ENCODE data around the gene SERPINI1. TPM values are rescaled to one million over a fixed set of nuclear protein-coding genes. Genes with fewer than 3 reads are reported as not detected.

The SERPINI1 gene
- polyA plus RNA-seq, 2 donors = 2.0 to 2.1 TPM

GRCh38 chr3:167777356-167777755 is 41.8 kb downstream of the SERPINI1 start:
- Histone ChIP-seq H3K27ac (ENCODE audit: low read depth in 2 of 2, low read length in 1 of 2) (no peak overlapping the region), H3K27me3 (ENCODE audit: control insufficient read depth in 1 of 2, insufficient read depth in 2 of 2, low read length in 2 of 2) (no peaks in the 10 kb centered on the region), H3K36me3 (ENCODE audit: control insufficient read depth in 2 of 2, insufficient read depth in 2 of 2, low read length in 1 of 2) (no peaks in the 10 kb centered on the region), H3K4me1 (ENCODE audit: control insufficient read depth in 2 of 2, insufficient read depth in 2 of 2, low read length in 1 of 2) (no peaks in the 10 kb centered on the region), H3K9me3 (ENCODE audit: control insufficient read depth in 2 of 2, insufficient read depth in 1 of 2, low read depth in 1 of 2, low read length in 1 of 2) (no peaks in the 10 kb centered on the region), H3K4me3 (ENCODE audit: low read depth in 1 of 2, low read length in 2 of 2) (no peak overlapping the region)
- WGBS, 2 donors = 49 to 66% methylated on average over 1 of the region's 1 CpG

- Histone ChIP-seq H3K4me3 (ENCODE audit: low read depth in 1 of 2, low read length in 2 of 2) (no peak overlapping the region), H3K27me3 (ENCODE audit: control insufficient read depth in 1 of 2, insufficient read depth in 2 of 2, low read length in 2 of 2) (no peaks in the 10 kb centered on the region), H3K9me3 (ENCODE audit: control insufficient read depth in 2 of 2, insufficient read depth in 1 of 2, low read depth in 1 of 2, low read length in 1 of 2) (no peaks in the 10 kb centered on the region), H3K27ac (ENCODE audit: low read depth in 2 of 2, low read length in 1 of 2) (no peak overlapping the region), H3K4me1 (ENCODE audit: control insufficient read depth in 2 of 2, insufficient read depth in 2 of 2, low read length in 1 of 2) (no peaks in the 10 kb centered on the region), H3K36me3 (ENCODE audit: control insufficient read depth in 2 of 2, insufficient read depth in 2 of 2, low read length in 1 of 2) (no peaks in the 10 kb centered on the region)
- 74 to 81% methylated on average over 2 of the region's 2 CpGs for WGBS, 2 donors
Measured at GRCh38 chr3:167780214-167780883, 44.8 kb downstream of the SERPINI1 start.

GRCh38 chr3:167783781-167784180 is 48.3 kb downstream of the SERPINI1 start:
- Histone ChIP-seq H3K4me1 (ENCODE audit: control insufficient read depth in 2 of 2, insufficient read depth in 2 of 2, low read length in 1 of 2) (peaks cover 0 to 2% of the 10 kb centered on the region in 2 donors), H3K27ac (ENCODE audit: low read depth in 2 of 2, low read length in 1 of 2) (no peak overlapping the region), H3K36me3 (ENCODE audit: control insufficient read depth in 2 of 2, insufficient read depth in 2 of 2, low read length in 1 of 2) (no peaks in the 10 kb centered on the region), H3K9me3 (ENCODE audit: control insufficient read depth in 2 of 2, insufficient read depth in 1 of 2, low read depth in 1 of 2, low read length in 1 of 2) (no peaks in the 10 kb centered on the region), H3K4me3 (ENCODE audit: low read depth in 1 of 2, low read length in 2 of 2) (no peak overlapping the region), H3K27me3 (ENCODE audit: control insufficient read depth in 1 of 2, insufficient read depth in 2 of 2, low read length in 2 of 2) (no peaks in the 10 kb centered on the region)
- WGBS, 2 donors = 35 to 56% methylated on average over 1 of the region's 1 CpG

- H3K27me3 ChIP-seq (ENCODE audit: control insufficient read depth in 1 of 2, insufficient read depth in 2 of 2, low read length in 2 of 2) = no peaks in the 10 kb centered on the region
- no peak overlapping the region for H3K4me3 ChIP-seq (ENCODE audit: low read depth in 1 of 2, low read length in 2 of 2)
- no peaks in the 10 kb centered on the region for H3K36me3 ChIP-seq (ENCODE audit: control insufficient read depth in 2 of 2, insufficient read depth in 2 of 2, low read length in 1 of 2)
- 87% methylated on average over 3 of the region's 3 CpGs for WGBS, 2 donors
- H3K27ac ChIP-seq (ENCODE audit: low read depth in 2 of 2, low read length in 1 of 2) = no peak overlapping the region
- peaks cover 0 to 2% of the 10 kb centered on the region in 2 donors for H3K4me1 ChIP-seq (ENCODE audit: control insufficient read depth in 2 of 2, insufficient read depth in 2 of 2, low read length in 1 of 2)
- no peaks in the 10 kb centered on the region for H3K9me3 ChIP-seq (ENCODE audit: control insufficient read depth in 2 of 2, insufficient read depth in 1 of 2, low read depth in 1 of 2, low read length in 1 of 2)
Measured at GRCh38 chr3:167785790-167786189, 50.3 kb downstream of the SERPINI1 start.

- no peaks in the 10 kb centered on the region for H3K27me3 ChIP-seq (ENCODE audit: control insufficient read depth in 1 of 2, insufficient read depth in 2 of 2, low read length in 2 of 2)
- no peaks in the 10 kb centered on the region for H3K9me3 ChIP-seq (ENCODE audit: control insufficient read depth in 2 of 2, insufficient read depth in 1 of 2, low read depth in 1 of 2, low read length in 1 of 2)
- H3K36me3 ChIP-seq (ENCODE audit: control insufficient read depth in 2 of 2, insufficient read depth in 2 of 2, low read length in 1 of 2) = no peaks in the 10 kb centered on the region
- H3K4me3 ChIP-seq (ENCODE audit: low read depth in 1 of 2, low read length in 2 of 2) = no peak overlapping the region
- H3K27ac ChIP-seq (ENCODE audit: low read depth in 2 of 2, low read length in 1 of 2) = no peak overlapping the region
- peaks cover 0 to 2% of the 10 kb centered on the region in 2 donors for H3K4me1 ChIP-seq (ENCODE audit: control insufficient read depth in 2 of 2, insufficient read depth in 2 of 2, low read length in 1 of 2)
- 23 to 30% methylated on average over 4 of the region's 4 CpGs for WGBS, 2 donors
Measured at GRCh38 chr3:167787440-167787839, 51.9 kb downstream of the SERPINI1 start.

- H3K36me3 ChIP-seq (ENCODE audit: control insufficient read depth in 2 of 2, insufficient read depth in 2 of 2, low read length in 1 of 2) = no peaks in the 10 kb centered on the region
- H3K27me3 ChIP-seq (ENCODE audit: control insufficient read depth in 1 of 2, insufficient read depth in 2 of 2, low read length in 2 of 2) = no peaks in the 10 kb centered on the region
- H3K4me1 ChIP-seq (ENCODE audit: control insufficient read depth in 2 of 2, insufficient read depth in 2 of 2, low read length in 1 of 2) = no peaks in the 10 kb centered on the region
- H3K4me3 ChIP-seq (ENCODE audit: low read depth in 1 of 2, low read length in 2 of 2) = no peak overlapping the region
- no peak overlapping the region for H3K27ac ChIP-seq (ENCODE audit: low read depth in 2 of 2, low read length in 1 of 2)
- no peaks in the 10 kb centered on the region for H3K9me3 ChIP-seq (ENCODE audit: control insufficient read depth in 2 of 2, insufficient read depth in 1 of 2, low read depth in 1 of 2, low read length in 1 of 2)
Measured at GRCh38 chr3:167798443-167798842, 62.9 kb downstream of the SERPINI1 start.

GRCh38 chr3:167808910-167809309 is 73.4 kb downstream of the SERPINI1 start:
- no peak overlapping the region for H3K4me3 ChIP-seq (ENCODE audit: low read depth in 1 of 2, low read length in 2 of 2)
- no peaks in the 10 kb centered on the region for H3K36me3 ChIP-seq (ENCODE audit: control insufficient read depth in 2 of 2, insufficient read depth in 2 of 2, low read length in 1 of 2)
- H3K4me1 ChIP-seq (ENCODE audit: control insufficient read depth in 2 of 2, insufficient read depth in 2 of 2, low read length in 1 of 2) = no peaks in the 10 kb centered on the region
- no peak overlapping the region for H3K27ac ChIP-seq (ENCODE audit: low read depth in 2 of 2, low read length in 1 of 2)
- 42 to 53% methylated on average over 2 of the region's 2 CpGs for WGBS, 2 donors
- H3K27me3 ChIP-seq (ENCODE audit: control insufficient read depth in 1 of 2, insufficient read depth in 2 of 2, low read length in 2 of 2) = no peaks in the 10 kb centered on the region
- H3K9me3 ChIP-seq (ENCODE audit: control insufficient read depth in 2 of 2, insufficient read depth in 1 of 2, low read depth in 1 of 2, low read length in 1 of 2) = no peaks in the 10 kb centered on the region

GRCh38 chr3:167810236-167810635 is 74.7 kb downstream of the SERPINI1 start:
- Histone ChIP-seq H3K36me3 (ENCODE audit: control insufficient read depth in 2 of 2, insufficient read depth in 2 of 2, low read length in 1 of 2) (no peaks in the 10 kb centered on the region), H3K4me1 (ENCODE audit: control insufficient read depth in 2 of 2, insufficient read depth in 2 of 2, low read length in 1 of 2) (peaks cover 0 to 2% of the 10 kb centered on the region in 2 donors), H3K4me3 (ENCODE audit: low read depth in 1 of 2, low read length in 2 of 2) (no peak overlapping the region), H3K27me3 (ENCODE audit: control insufficient read depth in 1 of 2, insufficient read depth in 2 of 2, low read length in 2 of 2) (no peaks in the 10 kb centered on the region), H3K9me3 (ENCODE audit: control insufficient read depth in 2 of 2, insufficient read depth in 1 of 2, low read depth in 1 of 2, low read length in 1 of 2) (no peaks in the 10 kb centered on the region), H3K27ac (ENCODE audit: low read depth in 2 of 2, low read length in 1 of 2) (no peak overlapping the region)

GRCh38 chr3:167811031-167811430 is 75.5 kb downstream of the SERPINI1 start:
- H3K36me3 ChIP-seq (ENCODE audit: control insufficient read depth in 2 of 2, insufficient read depth in 2 of 2, low read length in 1 of 2) = no peaks in the 10 kb centered on the region
- H3K4me3 ChIP-seq (ENCODE audit: low read depth in 1 of 2, low read length in 2 of 2) = no peak overlapping the region
- no peak overlapping the region for H3K27ac ChIP-seq (ENCODE audit: low read depth in 2 of 2, low read length in 1 of 2)
- peaks cover 0 to 2% of the 10 kb centered on the region in 2 donors for H3K4me1 ChIP-seq (ENCODE audit: control insufficient read depth in 2 of 2, insufficient read depth in 2 of 2, low read length in 1 of 2)
- H3K9me3 ChIP-seq (ENCODE audit: control insufficient read depth in 2 of 2, insufficient read depth in 1 of 2, low read depth in 1 of 2, low read length in 1 of 2) = no peaks in the 10 kb centered on the region
- no peaks in the 10 kb centered on the region for H3K27me3 ChIP-seq (ENCODE audit: control insufficient read depth in 1 of 2, insufficient read depth in 2 of 2, low read length in 2 of 2)

Data from esophagus (tissue), 2 donors.